Measurements from ENCODE around the gene ABLIM3. TPM values are rescaled to one million over a fixed set of nuclear protein-coding genes. Genes with fewer than 3 reads are reported as not detected.

Gene ABLIM3
- total RNA-seq, 3 donors from 2014 or later, result 26.3 to 61.9 (median 57.4) TPM

- no peak for DNase-seq (ENCODE audit: low spot score in 2 of 2)
- intact Hi-C loops (cut with DNase I; ENCODE audit: low total_unique reads), result no loop called here
- no peak for TF ChIP-seq POLR2AphosphoS5 (IDR thresholded peaks at IDR 0.05)
- no peak for TF ChIP-seq POLR2A (IDR thresholded peaks at IDR 0.05)
- TF ChIP-seq CTCF (IDR thresholded peaks at IDR 0.05), result no peak
- Histone ChIP-seq H3K9me3 (no peaks in the 10 kb centered on the region), H3K36me3 (no peaks in the 10 kb centered on the region), H3K27ac (peak overlapping the region in 1 of 2 donors; percentile 16), H3K27me3 (no peaks in the 10 kb centered on the region), H3K4me1 (no peaks in the 10 kb centered on the region), H3K4me3 (no peak overlapping the region)
Measured at GRCh38 chr5:149294872-149295829, 153.9 kb downstream of the ABLIM3 start.

GRCh38 chr5:149297340-149298025 is 156.2 kb downstream of the ABLIM3 start:
- no peak overlapping the region for H3K4me3 ChIP-seq
- no peak for DNase-seq (ENCODE audit: low spot score in 2 of 2)
- TF ChIP-seq POLR2AphosphoS5 (IDR thresholded peaks at IDR 0.05), result no peak
- no peak for TF ChIP-seq CTCF (IDR thresholded peaks at IDR 0.05)
- TF ChIP-seq POLR2A (IDR thresholded peaks at IDR 0.05), result no peak
- no peak overlapping the region for H3K27ac ChIP-seq
- intact Hi-C loops (cut with DNase I; ENCODE audit: low total_unique reads), result no loop called here
- H3K27me3 ChIP-seq, result no peaks in the 10 kb centered on the region
- H3K4me1 ChIP-seq, result no peaks in the 10 kb centered on the region
- no peaks in the 10 kb centered on the region for H3K9me3 ChIP-seq
- H3K36me3 ChIP-seq, result no peaks in the 10 kb centered on the region

- TF ChIP-seq CTCF (IDR thresholded peaks at IDR 0.05) (no peak), POLR2AphosphoS5 (IDR thresholded peaks at IDR 0.05) (no peak), POLR2A (IDR thresholded peaks at IDR 0.05) (no peak)
- no peaks in the 10 kb centered on the region for H3K4me1 ChIP-seq
- no peaks in the 10 kb centered on the region for H3K36me3 ChIP-seq
- no peak overlapping the region for H3K4me3 ChIP-seq
- no peaks in the 10 kb centered on the region for H3K9me3 ChIP-seq
- DNase-seq (ENCODE audit: low spot score in 2 of 2), result no peak
- no peak overlapping the region for H3K27ac ChIP-seq
- intact Hi-C loops (cut with DNase I; ENCODE audit: low total_unique reads), result no loop called here
- no peaks in the 10 kb centered on the region for H3K27me3 ChIP-seq
Measured at GRCh38 chr5:149298163-149298562, 156.9 kb downstream of the ABLIM3 start.

GRCh38 chr5:149298842-149299404 is 157.6 kb downstream of the ABLIM3 start:
- intact Hi-C loops (cut with DNase I; ENCODE audit: low total_unique reads), result no loop called here
- no peak overlapping the region for H3K4me3 ChIP-seq

GRCh38 chr5:149299451-149300054 is 158.3 kb downstream of the ABLIM3 start:
- TF ChIP-seq CTCF (IDR thresholded peaks at IDR 0.05) (no peak), POLR2AphosphoS5 (IDR thresholded peaks at IDR 0.05) (no peak), POLR2A (IDR thresholded peaks at IDR 0.05) (no peak)
- Histone ChIP-seq H3K4me1 (no peaks in the 10 kb centered on the region), H3K9me3 (no peaks in the 10 kb centered on the region), H3K4me3 (no peak overlapping the region), H3K27ac (peak overlapping the region; percentile 18 to 77), H3K36me3 (no peaks in the 10 kb centered on the region), H3K27me3 (no peaks in the 10 kb centered on the region)
- DNase-seq (ENCODE audit: low spot score in 2 of 2), result no peak
- intact Hi-C loops (cut with DNase I; ENCODE audit: low total_unique reads), result no loop called here

More at GRCh38 chr5:149298842-149299404, 157.6 kb downstream of the ABLIM3 start:
- H3K27ac ChIP-seq, result peak overlapping the region; percentile 18 to 77
- no peaks in the 10 kb centered on the region for H3K27me3 ChIP-seq
- no peaks in the 10 kb centered on the region for H3K36me3 ChIP-seq
- TF ChIP-seq POLR2AphosphoS5 (IDR thresholded peaks at IDR 0.05), result peak in 1 of 3 donors; percentile 14
- TF ChIP-seq POLR2A (IDR thresholded peaks at IDR 0.05), result no peak
- H3K4me1 ChIP-seq, result no peaks in the 10 kb centered on the region
- H3K9me3 ChIP-seq, result no peaks in the 10 kb centered on the region
- no peak for DNase-seq (ENCODE audit: low spot score in 2 of 2)

Measured in breast epithelium (tissue), 4 donors.